ENCODE results near the gene ZKSCAN5.

The ZKSCAN5 gene

DNA sequence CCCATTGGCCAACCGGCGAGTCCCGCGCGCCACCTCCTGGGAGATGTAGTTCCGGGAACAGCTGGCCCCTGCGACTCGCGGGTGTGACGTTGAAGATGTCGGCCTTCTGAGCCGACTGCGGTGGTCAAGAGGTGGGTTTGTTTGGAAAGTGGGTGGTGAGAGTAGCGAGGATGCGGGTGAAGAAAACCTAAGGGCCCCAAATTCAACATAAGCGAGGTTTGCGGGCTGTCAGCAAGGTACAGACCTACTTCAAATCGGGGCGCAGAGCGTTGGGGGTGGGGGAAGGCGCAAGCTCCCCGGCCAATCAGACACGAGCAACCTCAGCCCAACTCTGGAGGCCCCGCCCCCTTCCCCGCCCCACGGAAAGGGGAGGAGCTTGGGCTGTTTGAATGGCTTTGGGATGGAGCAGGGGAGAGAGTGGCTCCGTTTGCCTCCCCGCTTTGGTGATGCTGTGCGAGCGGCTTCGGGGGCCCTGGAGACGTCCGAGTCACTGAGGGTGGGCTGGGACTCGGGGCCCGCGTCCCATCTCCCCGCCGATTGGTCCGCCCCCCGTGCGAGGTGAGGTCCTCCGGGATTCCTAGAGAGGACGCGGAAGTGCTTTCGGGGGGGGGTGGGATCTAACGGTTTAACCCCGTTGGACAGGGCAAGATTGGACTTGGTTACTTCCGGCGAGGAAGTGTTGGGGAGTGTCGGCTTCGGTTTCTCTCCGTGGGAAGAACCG is at the start of gene ZKSCAN5:
ZKSCAN5 (plus strand) TSS at position 60 of the 721 bp plus-strand sequence. CDS start 1,383 bp downstream, outside the sequence.
- DNase-seq (ENCODE audit: low read depth, low spot score): peak; percentile 94

DNA sequence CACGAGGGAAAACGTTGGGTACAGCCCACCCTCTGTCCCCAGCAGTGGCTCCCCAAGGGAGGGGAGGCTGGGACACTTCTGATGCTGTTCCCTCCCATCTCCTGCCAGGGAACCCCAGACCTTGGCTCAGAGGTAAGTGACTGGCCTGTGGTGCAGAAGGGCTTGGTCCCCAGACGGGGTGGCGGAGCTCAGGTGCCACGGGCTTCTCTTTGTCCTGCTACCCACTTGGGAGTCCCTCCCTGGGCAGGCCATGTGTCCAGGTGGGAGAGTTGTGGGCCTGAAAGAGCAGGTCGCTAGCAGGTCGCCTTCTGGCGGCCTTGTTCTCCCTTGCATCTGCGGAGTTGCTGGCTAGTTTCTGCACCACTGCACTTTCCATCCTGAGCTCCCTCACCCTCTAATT is 48.6 kb upstream of the ZKSCAN5 start:
- DNase-seq (ENCODE audit: low read depth, low spot score): no peak

DNA sequence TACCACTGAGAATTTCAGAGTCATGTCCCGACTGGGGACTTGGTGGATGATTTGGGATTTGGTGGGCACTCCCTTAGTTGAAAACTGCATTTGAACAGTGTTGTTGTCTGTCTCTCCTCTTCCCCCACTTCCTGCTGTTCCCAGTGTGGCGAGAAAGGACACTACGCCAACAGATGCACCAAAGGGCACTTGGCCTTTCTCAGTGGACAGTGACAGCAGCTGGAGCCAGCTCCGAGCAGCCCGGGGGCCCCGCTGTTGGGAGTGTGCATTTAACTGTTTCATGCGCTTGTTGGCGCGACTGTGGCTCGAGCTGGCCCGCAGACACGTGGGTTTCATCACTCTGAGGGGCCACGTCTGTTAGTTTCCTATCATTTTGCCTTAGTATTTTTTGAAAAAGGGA is 48.2 kb upstream of the ZKSCAN5 start:
- no peak for DNase-seq (ENCODE audit: low read depth, low spot score)

DNA sequence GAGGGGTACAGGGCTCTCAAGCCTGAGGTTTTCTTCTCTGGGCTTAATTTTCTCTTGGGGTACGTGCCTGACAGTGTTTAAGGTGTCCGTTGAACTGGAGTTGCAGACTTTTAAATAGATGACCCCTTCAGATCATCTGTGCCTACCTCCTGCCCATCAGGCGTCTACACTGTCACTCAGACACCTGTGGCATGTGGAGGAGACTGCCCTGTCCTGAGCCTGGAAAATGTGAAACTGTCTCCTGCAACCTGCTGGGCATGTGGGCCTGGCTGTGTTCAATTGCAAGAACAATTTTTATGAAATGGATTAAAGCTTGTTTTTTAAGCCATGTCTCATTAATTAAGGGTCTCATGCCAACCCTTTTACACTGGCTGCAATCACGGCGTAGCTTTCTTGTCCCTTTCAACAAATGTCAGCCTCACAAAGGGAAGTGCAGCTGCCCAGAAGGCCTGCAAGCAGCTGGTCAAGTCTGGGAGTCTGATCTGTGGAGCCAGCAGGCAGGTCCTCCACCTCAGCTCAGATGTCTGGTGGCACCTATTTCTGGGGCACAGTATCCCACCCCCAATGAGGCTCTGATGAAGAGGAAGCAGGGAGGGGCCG is 47.3 kb upstream of the ZKSCAN5 start:
- DNase-seq (ENCODE audit: low read depth, low spot score): no peak

DNA sequence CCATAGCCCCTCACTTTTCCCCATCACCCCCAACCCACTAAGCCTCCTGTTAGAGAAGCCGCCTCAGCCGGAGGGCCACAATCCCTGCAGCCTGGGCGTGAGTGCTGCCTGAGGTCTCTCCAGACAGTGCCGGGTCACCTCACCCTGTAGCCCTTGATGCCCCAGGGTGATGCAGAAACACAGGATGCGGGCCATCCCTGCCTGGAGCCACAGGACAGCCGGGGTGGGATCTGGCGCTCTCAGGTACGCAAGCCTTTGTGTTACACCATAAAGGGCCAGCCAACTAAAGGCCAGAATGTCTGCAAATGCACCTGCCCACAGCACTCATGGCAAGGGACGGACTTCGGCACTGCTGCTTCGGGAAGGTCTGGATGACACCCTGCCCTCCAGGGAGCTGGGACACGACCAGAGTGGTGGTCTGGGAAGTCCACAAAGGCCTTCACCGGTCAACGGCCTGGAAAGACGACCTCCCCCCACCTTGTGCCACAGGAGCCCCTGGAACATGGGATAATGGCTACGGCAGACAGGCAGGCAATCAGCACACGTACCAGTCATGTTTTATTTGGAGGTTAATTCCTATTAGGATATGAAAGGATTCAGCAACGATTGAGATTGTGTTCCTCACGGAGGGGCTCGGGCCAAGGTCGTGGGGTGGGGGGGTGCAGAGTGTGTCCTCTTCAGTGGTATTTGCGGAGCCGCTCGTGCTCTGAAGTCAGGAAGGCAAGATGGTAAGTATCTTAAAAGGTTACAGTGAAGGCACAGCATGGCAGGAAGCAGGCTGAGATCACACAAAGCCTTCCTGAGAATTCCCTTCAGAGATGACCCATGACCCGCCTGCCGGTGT is 46.6 kb upstream of the ZKSCAN5 start:
- no peak for DNase-seq (ENCODE audit: low read depth, low spot score)

DNA sequence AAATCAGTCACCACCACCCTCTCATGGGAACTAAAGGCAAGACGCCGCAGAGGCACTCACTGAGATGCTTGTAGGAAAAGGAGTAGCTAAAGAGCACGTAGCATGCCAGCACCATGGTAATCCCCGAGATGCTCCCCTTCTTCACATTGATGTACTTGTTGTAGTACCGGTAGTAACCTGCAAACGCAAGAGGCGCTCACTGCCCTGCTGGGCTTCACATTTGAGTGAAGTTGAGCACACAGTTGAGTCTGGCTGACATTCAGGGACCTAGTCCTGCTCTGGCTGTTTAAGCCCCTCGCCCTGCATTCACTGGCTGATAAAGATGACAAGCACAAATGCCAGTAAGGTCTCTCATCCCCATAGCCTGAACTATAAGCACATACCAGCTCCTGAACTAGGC is 45.4 kb upstream of the ZKSCAN5 start:
- no peak for DNase-seq (ENCODE audit: low read depth, low spot score)

DNA sequence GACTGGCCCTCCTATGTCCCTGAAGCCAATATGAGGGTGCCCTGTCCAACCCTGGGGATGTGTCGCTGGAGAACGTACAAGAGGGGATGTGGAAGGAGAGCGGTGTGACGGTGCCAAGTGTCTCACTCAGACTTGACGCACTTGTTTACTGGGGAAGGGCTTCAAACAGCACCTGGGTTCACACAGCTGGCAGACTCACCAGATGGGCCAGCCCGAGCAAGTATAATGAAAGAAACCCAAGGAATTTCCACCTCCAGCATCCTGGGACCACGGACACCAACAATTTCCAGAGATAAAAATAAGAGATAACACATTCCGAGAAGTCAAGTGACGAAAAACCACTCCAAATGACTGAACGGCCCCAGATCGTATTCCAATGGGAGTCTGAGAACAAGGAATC is 43.8 kb upstream of the ZKSCAN5 start:
- DNase-seq (ENCODE audit: low read depth, low spot score): no peak

DNA sequence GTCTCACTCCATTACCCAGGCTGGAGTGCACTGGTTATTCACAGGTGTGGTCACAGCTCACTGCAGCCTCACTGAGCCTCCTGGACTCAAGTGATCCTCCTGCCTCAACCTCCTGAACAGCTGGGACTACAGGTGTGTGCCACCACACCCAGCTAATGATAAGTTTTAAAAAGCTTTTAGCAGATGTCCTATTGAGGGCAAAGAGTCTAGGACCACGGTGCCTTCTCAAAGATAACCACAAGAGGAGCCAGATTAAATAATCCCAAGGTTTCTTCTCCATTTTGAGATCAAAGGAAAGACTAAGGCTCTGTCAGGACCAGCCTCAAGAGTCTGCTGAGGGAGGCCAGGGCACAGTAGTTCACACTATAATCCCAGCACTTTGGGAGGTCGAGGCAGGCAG is 43.2 kb upstream of the ZKSCAN5 start:
- no peak for DNase-seq (ENCODE audit: low read depth, low spot score)

DNA sequence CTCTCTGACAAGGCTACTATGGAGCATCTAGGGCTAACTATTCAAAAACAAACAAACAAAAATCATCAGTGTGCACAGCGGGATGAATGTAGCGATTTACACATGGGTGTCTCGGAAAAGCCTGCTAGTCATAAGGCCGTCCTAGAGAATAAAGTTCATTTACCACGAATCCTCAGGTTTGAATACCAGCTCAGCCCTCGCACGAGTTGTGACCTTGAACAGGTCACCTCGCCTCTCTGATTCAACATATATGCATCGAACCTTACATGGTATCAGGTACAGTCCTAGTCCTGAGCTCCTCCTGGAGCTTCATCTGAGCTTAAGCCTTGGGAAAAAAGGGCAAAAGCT is 39.1 kb upstream of the ZKSCAN5 start:
- DNase-seq (ENCODE audit: low read depth, low spot score): no peak

DNA sequence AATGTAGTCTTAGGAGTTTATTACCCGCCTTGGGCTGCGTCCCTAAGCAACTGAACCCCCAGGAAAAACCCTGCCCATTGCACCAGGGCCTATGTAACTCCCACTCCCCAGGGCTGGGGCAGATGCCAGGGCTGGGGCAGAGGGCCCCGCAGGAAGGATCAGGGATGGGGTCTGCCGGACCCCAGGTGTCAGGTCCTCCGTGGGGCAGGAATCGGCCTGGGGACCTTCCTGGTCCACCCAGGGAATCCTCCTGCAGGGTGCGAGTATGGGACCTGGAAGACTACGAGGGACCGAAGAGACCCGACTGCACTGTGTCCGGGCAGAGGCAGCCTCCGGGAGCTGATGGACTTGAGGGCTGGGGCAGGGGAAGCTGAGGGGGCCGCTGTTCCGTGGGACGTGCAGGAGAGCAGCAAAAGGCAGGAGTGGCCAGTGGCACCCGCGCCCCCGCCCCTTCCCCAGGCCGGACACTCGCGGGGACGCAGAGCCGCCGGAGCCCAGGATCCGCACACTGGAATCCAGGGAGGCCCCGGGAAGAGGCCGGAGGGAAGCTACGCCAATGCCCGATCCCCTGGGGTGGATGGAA is 36.0 kb upstream of the ZKSCAN5 start:
- no peak for DNase-seq (ENCODE audit: low read depth, low spot score)

DNA sequence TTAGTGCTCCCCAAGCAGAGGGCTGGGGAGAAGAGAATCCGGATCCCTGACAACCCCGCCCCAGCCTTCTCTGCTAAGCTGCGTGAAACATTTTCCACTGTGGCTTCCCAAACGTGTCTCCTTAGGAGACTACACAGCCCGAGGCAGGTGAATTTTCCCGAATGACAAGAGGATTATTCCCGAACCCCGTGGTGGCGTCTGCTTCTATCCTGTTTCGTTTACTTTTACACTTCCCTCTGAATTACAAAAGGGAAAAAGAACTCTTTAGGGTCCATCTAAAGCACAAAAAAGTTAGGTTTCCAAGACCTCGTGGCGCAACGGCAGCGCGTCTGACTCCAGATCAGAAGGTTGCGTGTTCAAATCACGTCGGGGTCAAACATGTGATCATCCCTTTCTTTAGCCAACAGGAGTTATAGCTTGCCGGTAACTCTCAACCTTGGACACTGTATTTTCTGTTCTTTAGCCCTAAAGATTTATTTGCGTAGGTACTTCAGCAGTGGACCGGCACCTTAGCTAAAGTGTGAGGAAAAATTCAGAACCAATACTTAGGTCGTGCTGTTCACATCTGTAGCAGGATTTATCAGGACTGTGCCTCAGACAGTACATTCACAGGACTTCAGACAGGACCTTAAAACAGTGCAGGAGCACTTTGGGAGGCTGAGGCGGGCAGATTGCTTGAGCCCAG is 34.9 kb upstream of the ZKSCAN5 start:
- no peak for DNase-seq (ENCODE audit: low read depth, low spot score)

DNA sequence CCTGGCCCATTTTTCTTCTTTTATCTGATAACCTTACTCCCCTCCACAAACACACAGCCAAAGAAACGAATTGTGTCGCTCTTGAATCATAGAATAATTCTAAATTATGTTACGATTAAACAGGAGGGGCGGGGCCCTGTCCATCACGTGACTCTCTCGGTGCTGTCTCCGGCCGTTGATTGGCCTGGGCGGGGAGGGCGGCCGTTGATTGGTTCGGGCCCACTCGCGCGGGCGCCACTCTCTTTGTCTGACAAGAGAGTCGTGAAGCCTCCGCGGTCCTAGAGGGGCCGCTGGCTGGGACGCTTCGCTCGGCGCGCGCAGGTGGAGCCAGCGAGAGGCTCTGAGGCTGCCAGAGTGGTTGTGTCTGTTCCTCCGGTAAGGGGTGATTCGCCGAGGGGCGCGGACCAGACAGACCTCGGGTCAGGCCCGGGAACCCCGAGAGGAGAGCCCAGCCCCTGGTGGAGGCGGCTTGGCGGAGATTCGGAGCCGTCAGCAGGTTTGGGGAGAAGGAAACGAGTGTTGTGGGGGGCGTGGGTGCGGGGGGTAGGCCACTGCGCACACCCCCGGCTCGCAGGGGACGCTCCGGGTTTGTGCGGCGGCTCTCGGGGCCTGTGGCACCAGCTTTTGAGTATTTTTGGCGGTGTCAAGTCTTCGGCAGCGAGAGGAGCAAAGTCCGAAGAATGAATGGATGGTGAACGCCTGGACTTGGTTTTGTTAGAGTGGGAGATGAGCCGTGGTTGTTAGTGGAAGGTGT is 31.7 kb upstream of the ZKSCAN5 start, which contains the start of gene ZNF789:
ZNF789 (plus strand) TSS at position 330 of the 754 bp plus-strand sequence. CDS start 3,567 bp downstream, outside the sequence.
- peak; percentile 95 for DNase-seq (ENCODE audit: low read depth, low spot score)

DNA sequence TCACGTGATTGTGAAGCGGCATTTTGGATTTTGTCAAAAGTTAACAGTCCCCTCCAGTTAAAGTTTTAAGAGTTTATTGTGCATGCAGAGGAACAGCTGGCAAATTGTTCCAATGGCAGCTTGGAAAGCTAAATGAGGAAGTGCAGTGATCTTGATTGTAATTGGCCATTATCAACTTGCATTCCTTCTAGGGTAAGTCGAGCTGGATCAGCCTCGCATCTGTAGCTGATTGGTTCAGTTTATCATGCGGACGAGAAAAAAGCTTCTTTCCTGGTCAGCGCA is 31.2 kb upstream of the ZKSCAN5 start:
- DNase-seq (ENCODE audit: low read depth, low spot score): no peak

DNA sequence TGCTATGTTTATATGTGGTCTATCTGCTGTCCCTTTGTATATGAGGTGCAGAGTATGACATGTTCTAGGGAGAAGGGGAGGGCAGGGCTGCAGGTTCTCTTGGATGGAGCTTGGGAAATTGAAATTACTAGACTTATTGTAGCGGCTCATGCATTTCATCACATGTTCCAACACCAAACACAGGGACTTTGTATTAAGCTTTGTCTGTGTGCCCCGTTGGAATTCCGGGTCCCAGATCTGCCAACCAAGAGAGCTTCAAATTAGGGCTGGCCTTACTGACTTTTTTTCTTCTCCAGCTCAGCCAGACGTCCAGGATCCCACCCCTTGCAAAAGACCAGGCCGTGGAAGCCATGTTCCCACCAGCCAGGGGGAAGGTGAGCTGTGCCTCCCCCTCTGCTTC is 28.4 kb upstream of the ZKSCAN5 start:
- no peak for DNase-seq (ENCODE audit: low read depth, low spot score)

DNA sequence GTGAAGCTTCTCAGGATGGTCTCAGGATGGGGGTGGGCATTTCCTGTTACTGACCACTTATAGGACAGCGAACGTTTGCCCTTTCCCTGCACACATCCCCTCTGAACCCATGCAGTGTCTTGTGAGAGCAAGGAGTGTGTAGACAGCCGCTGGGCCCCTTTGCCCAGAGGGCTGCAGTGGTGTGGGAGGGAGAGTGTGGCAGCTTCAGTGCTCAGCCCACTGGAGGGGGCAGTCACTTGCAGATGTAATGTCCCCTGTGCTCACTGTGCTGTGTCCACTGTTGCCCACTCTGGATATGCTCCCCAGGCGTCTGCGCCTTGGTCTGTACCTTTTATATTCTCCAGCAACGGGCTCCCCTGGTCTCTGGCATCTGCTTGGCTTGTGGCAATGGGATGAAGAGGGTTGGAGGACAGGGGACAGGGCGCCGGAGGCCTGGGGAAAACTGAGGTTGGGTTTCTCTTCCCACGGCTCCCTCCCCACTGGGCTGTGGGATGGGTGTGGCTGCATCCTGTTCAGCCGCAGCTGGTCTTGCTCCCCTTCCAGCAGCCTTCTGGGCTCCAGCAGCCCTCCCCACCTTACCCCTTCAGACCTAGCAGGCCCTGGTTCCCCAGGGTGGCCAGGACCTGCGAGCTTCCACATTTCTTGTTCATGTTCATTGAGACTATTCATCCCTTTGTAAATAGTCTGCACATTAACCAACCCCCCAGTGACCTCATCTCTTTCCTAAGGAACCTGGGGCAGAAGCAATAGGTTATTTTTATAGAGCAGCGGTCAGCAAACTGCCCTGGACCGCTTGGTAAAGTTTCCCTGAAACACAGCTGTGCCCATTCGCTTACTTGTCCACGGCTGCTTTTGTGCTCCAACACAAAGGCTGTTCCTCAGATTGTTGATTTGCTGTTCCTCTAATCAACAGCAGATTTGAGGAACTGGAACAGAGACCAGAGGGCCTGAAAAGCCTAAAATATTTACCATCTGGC is 25.7 kb upstream of the ZKSCAN5 start:
- no peak for DNase-seq (ENCODE audit: low read depth, low spot score)

DNA sequence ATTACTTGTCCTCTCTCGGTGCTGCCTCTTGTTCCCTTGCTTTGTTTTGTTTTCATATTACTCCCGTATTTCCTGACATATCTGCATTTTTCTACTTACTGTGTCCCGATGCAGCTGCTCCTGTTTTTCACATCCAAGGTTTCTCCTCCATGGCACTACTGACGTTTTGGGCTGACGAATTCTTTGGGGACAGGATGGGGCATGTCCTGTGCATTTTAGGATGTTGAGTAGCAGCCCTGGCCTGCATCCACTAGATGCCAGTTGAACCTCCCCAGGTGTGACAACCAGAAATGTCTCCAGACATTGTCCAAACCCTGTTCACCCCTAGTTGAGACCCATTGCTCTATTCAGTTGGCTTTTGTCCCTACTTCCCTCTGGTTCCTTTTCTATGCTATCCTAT is 19.4 kb upstream of the ZKSCAN5 start:
- no peak for DNase-seq (ENCODE audit: low read depth, low spot score)

DNA sequence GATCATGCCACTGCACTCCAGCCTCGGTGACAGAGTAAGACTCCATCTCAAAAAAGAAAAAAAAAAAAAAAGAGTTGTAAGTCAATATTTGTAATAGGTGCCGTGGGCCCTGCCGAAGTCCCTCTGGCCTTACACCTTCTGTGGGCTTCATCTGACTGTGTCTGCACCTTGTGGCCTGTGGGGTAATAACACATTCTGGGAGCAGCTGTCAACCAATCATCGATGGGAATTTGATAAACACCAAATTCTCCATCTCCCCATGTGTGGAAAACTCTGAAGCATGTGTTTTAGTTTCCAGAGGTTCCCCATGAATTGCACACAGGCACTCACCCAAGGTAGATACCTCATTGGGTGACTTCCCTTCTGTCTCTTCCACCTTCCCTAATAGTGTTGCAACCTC is 15.2 kb upstream of the ZKSCAN5 start:
- no peak for DNase-seq (ENCODE audit: low read depth, low spot score)

DNA sequence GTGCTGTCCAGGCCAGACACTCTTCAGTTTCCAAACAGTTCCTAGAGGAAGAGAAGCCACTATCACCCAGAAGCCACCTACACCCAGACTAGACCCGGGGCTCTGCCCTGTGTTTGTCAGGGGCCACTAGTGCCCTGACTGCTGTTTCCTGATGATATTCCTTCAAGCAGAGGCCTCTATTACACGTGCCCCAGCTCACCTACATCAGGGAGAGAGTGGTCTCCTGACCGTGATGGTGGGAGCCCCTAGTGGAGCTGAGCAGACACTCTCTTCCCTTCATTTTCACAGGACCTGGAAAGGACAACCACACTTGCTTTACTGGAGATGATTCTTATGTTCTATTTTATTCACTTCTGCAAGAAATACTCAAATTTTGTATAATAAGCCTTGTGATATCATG is 13.6 kb upstream of the ZKSCAN5 start:
- no peak for DNase-seq (ENCODE audit: low read depth, low spot score)

DNA sequence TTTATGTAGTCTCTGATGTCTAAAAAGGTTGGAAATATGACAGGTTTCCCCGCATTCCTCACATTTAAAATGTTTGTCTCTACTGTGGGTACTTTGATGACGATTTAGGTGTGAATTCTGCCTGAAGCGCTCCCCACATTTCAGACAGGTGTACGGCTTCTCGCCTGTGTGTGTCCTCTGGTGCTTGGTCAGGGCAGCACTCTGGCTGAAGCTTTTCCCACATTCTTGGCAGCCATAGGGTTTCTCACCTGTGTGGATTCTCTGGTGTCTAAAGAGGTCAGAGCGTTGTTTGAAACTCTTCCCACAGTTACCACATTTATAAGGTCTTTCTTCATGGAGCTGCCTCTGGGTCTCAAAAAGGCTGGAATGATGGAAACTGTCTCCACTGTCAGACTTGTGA is 10.6 kb upstream of the ZKSCAN5 start:
- DNase-seq (ENCODE audit: low read depth, low spot score): no peak

All from activated CD4-positive, CD25-positive, alpha-beta regulatory T cell treated with anti-CD3 and anti-CD28 coated beads, Interleukin-2, amount 50 U/mL, for 16 hours (primary cell).